HG02610 (cell line): Measurements from ENCODE around the gene CHST13.

Experiments used
- ATAC-seq: cut with Tn5 transposase; IDR thresholded peaks from one replicate; pipeline ENCODE4 v1.9.1; 2021; ENCODE audit warnings: mild to moderate bottlenecking, moderate library complexity; ENCODE audit not compliant: unreplicated experiment

The CHST13 gene

DNA sequence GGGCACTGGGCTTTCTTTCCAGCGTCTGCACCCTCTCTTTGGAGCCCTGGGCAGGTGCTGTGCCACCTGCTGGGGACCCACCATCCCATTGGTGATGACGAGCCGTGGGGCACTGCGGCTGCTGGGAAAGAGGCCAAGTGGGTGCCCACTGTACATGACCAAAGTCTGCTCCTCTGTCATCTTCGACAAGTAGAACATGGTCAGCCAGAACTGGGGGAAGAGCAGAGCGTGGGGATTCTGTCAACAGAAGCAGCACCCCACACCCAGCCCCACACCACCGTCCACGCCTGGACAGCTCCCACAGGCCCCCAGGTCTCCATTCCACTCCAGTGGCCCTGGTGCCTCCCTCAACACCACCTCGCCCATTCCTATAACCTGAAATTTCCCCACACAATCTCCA is 16.1 kb upstream of the CHST13 start:
- no peak for ATAC-seq

- no peak for ATAC-seq
Measured at GRCh38 chr3:126508564-126508964, 15.4 kb upstream of the CHST13 start.

- ATAC-seq = no peak
Measured at GRCh38 chr3:126509597-126510307, 14.2 kb upstream of the CHST13 start.

DNA sequence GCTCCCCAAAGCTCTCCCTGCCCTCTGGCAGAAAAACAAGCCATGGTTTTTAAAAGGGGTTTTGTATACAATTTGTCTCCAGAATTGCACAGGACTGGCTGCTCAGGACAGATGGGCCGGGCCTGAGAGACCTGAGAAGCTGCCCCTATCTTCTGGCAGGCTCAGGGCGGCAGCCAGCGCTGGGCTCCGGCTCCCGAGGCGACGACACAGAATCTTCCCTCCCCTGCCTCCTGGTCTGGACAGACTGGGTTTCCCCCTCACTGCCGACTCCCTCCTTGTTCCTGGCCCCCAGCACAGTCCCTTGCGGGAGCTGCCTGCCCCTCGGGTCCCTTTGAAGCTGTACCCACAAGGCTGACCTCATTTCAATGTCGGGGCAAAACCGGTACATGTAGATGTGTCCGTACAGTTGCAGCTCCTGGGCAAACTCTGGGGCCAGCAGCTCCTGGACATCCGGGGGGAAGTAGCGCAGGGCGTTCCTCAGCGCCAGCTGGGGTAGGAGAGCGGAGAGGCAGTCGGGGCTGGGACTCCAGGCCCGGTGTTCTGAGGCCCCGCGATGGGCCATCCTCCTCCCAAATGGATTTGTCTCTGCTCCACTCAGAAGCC is 13.5 kb upstream of the CHST13 start:
- ATAC-seq = no peak

GRCh38 chr3:126511291-126511690 is 12.7 kb upstream of the CHST13 start:
- ATAC-seq = no peak

- no peak for ATAC-seq
Measured at GRCh38 chr3:126512026-126512425, 11.9 kb upstream of the CHST13 start.

- no peak for ATAC-seq
Measured at GRCh38 chr3:126512916-126513650, 10.9 kb upstream of the CHST13 start.

DNA sequence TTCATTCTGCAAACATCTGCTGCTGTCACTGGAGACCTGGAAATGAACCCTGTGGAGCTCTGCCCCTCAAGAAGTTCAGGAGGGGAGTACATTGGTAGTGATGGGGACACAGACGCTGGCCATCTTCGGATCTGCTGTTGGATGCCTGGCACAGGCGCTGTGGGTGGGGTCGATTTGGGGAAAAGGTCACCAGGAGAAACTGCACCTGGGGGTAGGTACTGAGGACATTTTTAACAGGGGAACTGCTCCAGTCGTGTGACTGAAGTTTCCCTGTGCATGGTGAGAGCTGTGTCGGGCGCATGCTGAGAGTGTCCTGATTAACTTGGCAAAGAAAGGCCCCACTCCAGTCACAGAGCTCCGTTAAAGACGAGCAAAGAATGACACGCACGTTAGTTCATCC is 9.8 kb upstream of the CHST13 start:
- ATAC-seq = no peak

- no peak for ATAC-seq
Measured at GRCh38 chr3:126515066-126515706, 8.8 kb upstream of the CHST13 start.

- ATAC-seq = no peak
Measured at GRCh38 chr3:126516152-126516935, 7.6 kb upstream of the CHST13 start.

DNA sequence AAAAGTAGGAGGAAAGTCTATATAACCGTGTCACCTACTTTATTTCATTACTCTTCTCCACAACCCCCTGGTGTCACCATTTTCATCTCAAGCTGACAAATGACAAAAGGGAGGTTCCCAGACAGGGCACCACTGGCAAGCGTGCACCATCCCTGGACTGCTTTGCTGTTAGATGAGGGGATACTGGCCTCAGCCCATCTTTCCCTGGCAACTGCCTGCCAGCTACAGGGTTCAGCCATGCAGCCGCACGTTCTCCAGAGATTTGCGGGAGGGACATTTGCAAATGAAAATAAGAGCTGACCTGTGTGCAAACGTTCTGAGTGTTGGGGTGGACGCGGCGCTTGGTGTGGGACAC is 7.0 kb upstream of the CHST13 start:
- ATAC-seq = no peak

DNA sequence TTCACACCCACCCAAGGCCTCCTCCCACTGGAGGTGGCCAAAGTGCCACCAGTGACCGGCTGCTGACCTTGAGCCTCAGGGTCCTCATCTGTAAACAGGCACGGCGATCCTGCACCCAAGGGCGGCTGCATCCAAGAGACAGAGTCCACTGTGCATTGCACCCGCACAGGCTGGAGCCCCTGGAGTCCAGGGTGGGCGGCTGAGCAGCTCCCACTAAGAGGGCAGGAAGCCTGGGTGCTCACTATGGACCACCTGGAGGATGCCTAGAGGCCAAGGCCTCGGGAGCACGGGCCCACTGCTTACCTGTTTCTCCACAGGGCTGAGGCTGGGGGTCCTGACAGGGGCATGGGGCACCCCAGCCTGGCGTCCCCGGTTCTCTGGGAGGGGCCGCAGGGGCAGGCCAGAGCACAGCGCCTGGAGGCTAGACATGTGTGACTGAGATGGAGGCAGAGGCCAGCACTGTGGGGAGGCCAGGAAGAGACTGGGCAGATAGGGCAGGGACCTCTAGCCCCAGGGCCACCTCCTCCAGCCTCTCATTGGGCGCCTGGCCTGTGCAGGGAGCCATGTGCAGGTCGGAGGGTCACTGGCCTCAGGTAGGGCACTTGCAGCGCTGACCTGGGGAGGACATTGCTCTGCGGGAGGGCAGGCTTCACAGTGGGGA is 6.5 kb upstream of the CHST13 start, which contains the start of gene UROC1:
TSS of gene UROC1 (minus strand) at position 483 of the 661 bp plus-strand sequence. CDS start at position 429, 54 bp downstream.
- ATAC-seq = no peak

- no peak for ATAC-seq
Measured at GRCh38 chr3:126517986-126518778, 5.8 kb upstream of the CHST13 start.

GRCh38 chr3:126518779-126519177 is 5.2 kb upstream of the CHST13 start:
- ATAC-seq = no peak

DNA sequence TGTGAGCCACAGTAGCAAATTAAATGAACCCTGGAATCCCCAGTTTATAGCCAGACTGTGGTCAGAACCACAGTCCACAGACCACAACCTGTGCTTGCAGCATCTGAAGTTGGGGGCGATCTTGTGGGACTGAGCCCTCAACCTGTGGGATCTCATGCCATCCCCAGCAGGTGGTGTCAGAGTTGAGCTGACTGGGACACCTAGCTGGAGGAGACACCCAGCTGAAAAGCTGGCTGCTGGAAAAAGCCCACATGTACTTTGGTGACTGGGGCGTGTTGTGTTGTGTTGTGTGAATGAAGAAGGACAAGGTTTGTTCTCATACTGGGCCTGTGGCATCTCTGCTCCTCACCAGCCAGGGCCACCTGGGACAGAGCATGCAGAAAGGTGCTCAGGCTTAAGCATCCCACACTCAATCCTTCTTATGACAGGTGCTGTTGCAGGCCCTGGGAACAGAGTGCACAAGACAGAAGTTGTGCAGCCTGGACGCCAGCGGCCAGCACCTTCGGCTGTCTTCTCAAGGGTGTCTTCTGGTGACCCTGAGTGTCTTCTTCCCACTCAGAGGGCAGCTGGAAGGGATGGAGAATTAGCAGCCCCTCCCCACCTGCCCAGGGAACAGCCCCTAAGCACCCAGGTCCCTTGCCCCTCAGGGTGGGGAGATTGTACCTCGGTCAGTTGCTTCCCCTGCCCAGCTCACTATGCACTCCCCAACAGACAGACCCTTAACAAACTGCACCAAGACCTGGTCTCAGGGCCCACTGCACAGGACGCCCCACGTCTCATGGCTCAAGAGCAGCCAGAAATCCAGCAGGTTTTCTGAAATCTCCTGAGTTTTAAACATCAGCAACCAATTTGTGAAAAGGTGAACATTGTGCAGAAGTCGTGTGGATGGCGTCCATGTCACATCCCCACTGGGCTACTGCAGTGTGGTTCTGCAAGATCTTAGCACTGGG is 4.2 kb upstream of the CHST13 start:
- no peak for ATAC-seq

DNA sequence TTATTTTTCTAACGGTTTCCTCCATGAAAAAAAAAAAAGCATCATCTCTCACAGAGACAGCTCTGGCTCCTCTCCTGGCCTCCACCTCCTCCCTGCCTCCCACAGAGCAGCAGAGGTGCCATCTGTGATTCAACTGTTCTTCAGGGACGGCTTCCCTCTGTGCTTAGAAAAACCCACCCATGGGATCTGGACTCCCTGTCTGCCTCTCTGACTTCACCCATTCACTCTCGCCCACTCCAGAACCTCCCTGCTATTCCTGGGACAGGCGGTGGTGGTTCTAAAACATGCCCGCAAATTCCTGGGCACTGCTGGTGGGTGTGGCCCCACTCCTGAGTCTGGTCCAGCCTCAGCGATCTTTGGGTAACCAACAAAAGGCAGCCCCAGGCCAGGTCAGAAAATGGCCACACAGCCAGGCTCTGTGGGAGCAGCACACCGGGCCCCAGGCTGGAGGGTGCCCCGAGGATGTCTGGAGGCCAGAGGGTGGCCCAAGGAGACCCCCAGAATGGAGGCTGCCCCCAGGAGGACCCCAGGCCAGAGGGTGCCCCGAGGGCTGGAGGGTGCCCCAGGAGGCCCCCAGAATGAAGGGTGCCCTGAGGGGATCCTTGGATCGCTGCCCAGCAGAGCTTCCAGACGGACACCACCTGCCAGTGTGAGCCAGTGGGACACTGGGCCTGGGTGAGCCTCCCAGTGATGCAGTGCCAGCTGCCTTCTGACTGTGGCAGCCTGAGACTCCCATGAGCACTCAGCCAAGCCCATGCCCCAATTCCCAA is 2.6 kb upstream of the CHST13 start:
- ATAC-seq = no peak

- no peak for ATAC-seq
Measured at GRCh38 chr3:126522363-126522788, 1.6 kb upstream of the CHST13 start.
